ENCODE measurements around the gene KIAA0513.

Gene KIAA0513

GRCh38 chr16:85041219-85042166 lies 13.9 kb downstream of the KIAA0513 start:
- no peaks in the 10 kb centered on the region for H4K20me1 ChIP-seq (ENCODE audit: insufficient read depth, low read length, poor library complexity, severe bottlenecking)
- no peaks in the 10 kb centered on the region for H3K79me2 ChIP-seq (ENCODE audit: insufficient read depth, low read length)
- no peak overlapping the region for H2AFZ ChIP-seq (ENCODE audit: low read length)
- no peaks in the 10 kb centered on the region for H3K36me3 ChIP-seq (ENCODE audit: insufficient read depth, low read length)
- H3K9me3 ChIP-seq (ENCODE audit: insufficient read depth, low read depth, low read length), result no peaks in the 10 kb centered on the region
- no peaks in the 10 kb centered on the region for H3K4me1 ChIP-seq (ENCODE audit: insufficient read depth, low read length, poor library complexity, severe bottlenecking)
- H3K4me3 ChIP-seq (ENCODE audit: low read length, poor library complexity, severe bottlenecking), result no peak overlapping the region
- no peak overlapping the region for H3K9ac ChIP-seq (ENCODE audit: low read depth, low read length, poor library complexity, severe bottlenecking)
- TF ChIP-seq EZH2phosphoT487 (IDR thresholded peaks at IDR 0.05; ENCODE audit: borderline replicate concordance), result no peak
- no peak for TF ChIP-seq CTCF (conservative IDR thresholded peaks at IDR 0.05; ENCODE audit: low read length)
- H3K9me2 ChIP-seq (replicated peaks; ENCODE audit: low read depth, low read length), result no peaks in the 10 kb centered on the region
- no peaks in the 10 kb centered on the region for H3F3A ChIP-seq (ENCODE audit: low read depth)
- no peak overlapping the region for H3K4me2 ChIP-seq (ENCODE audit: low read depth, low read length, poor library complexity, severe bottlenecking)
- H3K27me3 ChIP-seq (ENCODE audit: insufficient read depth, low read length, poor library complexity, severe bottlenecking), result no peaks in the 10 kb centered on the region

- no peaks in the 10 kb centered on the region for H3F3A ChIP-seq (ENCODE audit: low read depth)
- H3K79me2 ChIP-seq (ENCODE audit: insufficient read depth, low read length), result no peaks in the 10 kb centered on the region
- no peaks in the 10 kb centered on the region for H3K36me3 ChIP-seq (ENCODE audit: insufficient read depth, low read length)
- no peaks in the 10 kb centered on the region for H4K20me1 ChIP-seq (ENCODE audit: insufficient read depth, low read length, poor library complexity, severe bottlenecking)
- H3K4me1 ChIP-seq (ENCODE audit: insufficient read depth, low read length, poor library complexity, severe bottlenecking), result no peaks in the 10 kb centered on the region
- no peak overlapping the region for H3K9ac ChIP-seq (ENCODE audit: low read depth, low read length, poor library complexity, severe bottlenecking)
- H3K27me3 ChIP-seq (ENCODE audit: insufficient read depth, low read length, poor library complexity, severe bottlenecking), result no peaks in the 10 kb centered on the region
- no peaks in the 10 kb centered on the region for H3K9me3 ChIP-seq (ENCODE audit: insufficient read depth, low read depth, low read length)
- no peak for TF ChIP-seq EZH2phosphoT487 (IDR thresholded peaks at IDR 0.05; ENCODE audit: borderline replicate concordance)
- no peak for TF ChIP-seq CTCF (conservative IDR thresholded peaks at IDR 0.05; ENCODE audit: low read length)
- no peak overlapping the region for H3K4me2 ChIP-seq (ENCODE audit: low read depth, low read length, poor library complexity, severe bottlenecking)
- no peak overlapping the region for H2AFZ ChIP-seq (ENCODE audit: low read length)
- no peaks in the 10 kb centered on the region for H3K9me2 ChIP-seq (replicated peaks; ENCODE audit: low read depth, low read length)
- H3K4me3 ChIP-seq (ENCODE audit: low read length, poor library complexity, severe bottlenecking), result no peak overlapping the region
These were observed 14.6 kb downstream of the KIAA0513 start for GRCh38 chr16:85042167-85042526.

- Histone ChIP-seq H3K36me3 (ENCODE audit: insufficient read depth, low read length) (no peaks in the 10 kb centered on the region), H3K9me3 (ENCODE audit: insufficient read depth, low read depth, low read length) (no peaks in the 10 kb centered on the region), H3K9me2 (replicated peaks; ENCODE audit: low read depth, low read length) (no peaks in the 10 kb centered on the region), H3F3A (ENCODE audit: low read depth) (no peaks in the 10 kb centered on the region), H3K4me2 (ENCODE audit: low read depth, low read length, poor library complexity, severe bottlenecking) (no peak overlapping the region), H3K27me3 (ENCODE audit: insufficient read depth, low read length, poor library complexity, severe bottlenecking) (no peaks in the 10 kb centered on the region), H4K20me1 (ENCODE audit: insufficient read depth, low read length, poor library complexity, severe bottlenecking) (no peaks in the 10 kb centered on the region), H3K79me2 (ENCODE audit: insufficient read depth, low read length) (no peaks in the 10 kb centered on the region), H3K9ac (ENCODE audit: low read depth, low read length, poor library complexity, severe bottlenecking) (no peak overlapping the region), H2AFZ (ENCODE audit: low read length) (no peak overlapping the region), H3K4me3 (ENCODE audit: low read length, poor library complexity, severe bottlenecking) (no peak overlapping the region), H3K4me1 (ENCODE audit: insufficient read depth, low read length, poor library complexity, severe bottlenecking) (peaks cover under 1% of the 10 kb centered on the region)
- TF ChIP-seq CTCF (conservative IDR thresholded peaks at IDR 0.05; ENCODE audit: low read length), result no peak
These were observed 15.0 kb downstream of the KIAA0513 start for GRCh38 chr16:85042606-85043005.
